IPS-18a (cell line): ENCODE measurements around the gene ARPC5L.
"Not testable (repeated sequence)": the region's sequence is repeated elsewhere in the genome, so short reads cannot be mapped to it uniquely, and the experiment has no call there.

ENCODE experiments used
- H3K27ac ChIP-seq: one replicate; pipeline ENCODE4 v1.5.1; 2013; ENCODE audit warnings: low read length
- H3K27me3 ChIP-seq: one replicate; pipeline ENCODE4 v1.6.1; 2013; ENCODE audit warnings: mild to moderate bottlenecking, low read length; ENCODE audit not compliant: control insufficient read depth, insufficient read depth
- H3K36me3 ChIP-seq: one replicate; pipeline ENCODE4 v1.6.1; 2013; ENCODE audit warnings: low read depth, low read length; ENCODE audit not compliant: control insufficient read depth
- H3K4me1 ChIP-seq: one replicate; pipeline ENCODE4 v1.6.1; 2013; ENCODE audit warnings: low read depth, low read length; ENCODE audit not compliant: control insufficient read depth
- H3K4me3 ChIP-seq: one replicate; pipeline ENCODE4 v1.5.1; 2013; ENCODE audit warnings: low read length
- H3K9ac ChIP-seq: one replicate; pipeline ENCODE4 v1.6.1; 2013; ENCODE audit warnings: mild to moderate bottlenecking, low read length, moderate library complexity
- H3K9me3 ChIP-seq: one replicate; pipeline ENCODE4 v1.6.1; 2013; ENCODE audit warnings: low read depth, low read length; ENCODE audit not compliant: control insufficient read depth

Gene ARPC5L

GRCh38 chr9:124830593-124830992, 31.3 kb upstream of the ARPC5L start:
- Histone ChIP-seq H3K36me3 (no peaks in the 10 kb centered on the region), H3K27me3 (no peaks in the 10 kb centered on the region), H3K9me3 (no peaks in the 10 kb centered on the region), H3K4me1 (peaks cover 6% of the 10 kb centered on the region), H3K4me3 (no peak overlapping the region), H3K27ac (no peak overlapping the region), H3K9ac (no peak overlapping the region)

GRCh38 chr9:124831642-124832364, 30.1 kb upstream of the ARPC5L start:
- Histone ChIP-seq H3K4me1 (peaks cover 6% of the 10 kb centered on the region), H3K27ac (no peak overlapping the region), H3K36me3 (no peaks in the 10 kb centered on the region), H3K9ac (no peak overlapping the region), H3K9me3 (no peaks in the 10 kb centered on the region), H3K4me3 (no peak overlapping the region), H3K27me3 (no peaks in the 10 kb centered on the region)

GRCh38 chr9:124834591-124834990, 27.3 kb upstream of the ARPC5L start:
- Histone ChIP-seq H3K9me3 (no peaks in the 10 kb centered on the region), H3K9ac (no peak overlapping the region), H3K36me3 (no peaks in the 10 kb centered on the region), H3K4me1 (peaks cover 2% of the 10 kb centered on the region), H3K27me3 (no peaks in the 10 kb centered on the region), H3K27ac (no peak overlapping the region), H3K4me3 (no peak overlapping the region)

- Histone ChIP-seq H3K9me3 (no peaks in the 10 kb centered on the region), H3K27ac (no peak overlapping the region), H3K27me3 (no peaks in the 10 kb centered on the region), H3K4me3 (no peak overlapping the region), H3K4me1 (no peaks in the 10 kb centered on the region), H3K9ac (no peak overlapping the region), H3K36me3 (no peaks in the 10 kb centered on the region)
Measured at GRCh38 chr9:124835026-124835557, 26.8 kb upstream of the ARPC5L start.

GRCh38 chr9:124838132-124838531, 23.8 kb upstream of the ARPC5L start:
- not testable (repeated sequence) for H3K4me3 ChIP-seq, H3K36me3 ChIP-seq, H3K4me1 ChIP-seq

GRCh38 chr9:124838567-124839275, 23.2 kb upstream of the ARPC5L start:
- H3K4me1 ChIP-seq, H3K9ac ChIP-seq, H3K9me3 ChIP-seq, H3K27ac ChIP-seq, H3K27me3 ChIP-seq, H3K36me3 ChIP-seq, H3K4me3 ChIP-seq: not testable (repeated sequence)

More at GRCh38 chr9:124838132-124838531, 23.8 kb upstream of the ARPC5L start:
- not testable (repeated sequence) for H3K27ac ChIP-seq, H3K9me3 ChIP-seq, H3K9ac ChIP-seq, H3K27me3 ChIP-seq

GRCh38 chr9:124839612-124840299, 22.2 kb upstream of the ARPC5L start:
- Histone ChIP-seq H3K9me3 (no peaks in the 10 kb centered on the region), H3K9ac (no peak overlapping the region), H3K27me3 (no peaks in the 10 kb centered on the region), H3K4me1 (no peaks in the 10 kb centered on the region), H3K4me3 (no peak overlapping the region), H3K27ac (no peak overlapping the region), H3K36me3 (no peaks in the 10 kb centered on the region)

GRCh38 chr9:124840300-124840833, 21.6 kb upstream of the ARPC5L start:
- Histone ChIP-seq H3K27ac (no peak overlapping the region), H3K4me1 (no peaks in the 10 kb centered on the region)

GRCh38 chr9:124841075-124841821, 20.7 kb upstream of the ARPC5L start:
- Histone ChIP-seq H3K9me3 (no peaks in the 10 kb centered on the region), H3K27me3 (no peaks in the 10 kb centered on the region), H3K27ac (no peak overlapping the region), H3K4me3 (no peak overlapping the region), H3K4me1 (no peaks in the 10 kb centered on the region), H3K9ac (no peak overlapping the region), H3K36me3 (no peaks in the 10 kb centered on the region)

More at GRCh38 chr9:124840300-124840833, 21.6 kb upstream of the ARPC5L start:
- H3K9ac ChIP-seq = no peak overlapping the region
- no peaks in the 10 kb centered on the region for H3K36me3 ChIP-seq
- no peaks in the 10 kb centered on the region for H3K9me3 ChIP-seq
- no peaks in the 10 kb centered on the region for H3K27me3 ChIP-seq
- H3K4me3 ChIP-seq = no peak overlapping the region

- Histone ChIP-seq H3K4me3 (no peak overlapping the region), H3K27me3 (no peaks in the 10 kb centered on the region), H3K36me3 (no peaks in the 10 kb centered on the region), H3K9ac (no peak overlapping the region), H3K27ac (no peak overlapping the region), H3K4me1 (no peaks in the 10 kb centered on the region), H3K9me3 (no peaks in the 10 kb centered on the region)
Measured at GRCh38 chr9:124843456-124844034, 18.4 kb upstream of the ARPC5L start.
